ENCODE measurements around the gene SEC14L6.
"Not testable (repeated sequence)": the region's sequence is repeated elsewhere in the genome, so short reads cannot be mapped to it uniquely, and the experiment has no call there.

SEC14L6 gene

DNA sequence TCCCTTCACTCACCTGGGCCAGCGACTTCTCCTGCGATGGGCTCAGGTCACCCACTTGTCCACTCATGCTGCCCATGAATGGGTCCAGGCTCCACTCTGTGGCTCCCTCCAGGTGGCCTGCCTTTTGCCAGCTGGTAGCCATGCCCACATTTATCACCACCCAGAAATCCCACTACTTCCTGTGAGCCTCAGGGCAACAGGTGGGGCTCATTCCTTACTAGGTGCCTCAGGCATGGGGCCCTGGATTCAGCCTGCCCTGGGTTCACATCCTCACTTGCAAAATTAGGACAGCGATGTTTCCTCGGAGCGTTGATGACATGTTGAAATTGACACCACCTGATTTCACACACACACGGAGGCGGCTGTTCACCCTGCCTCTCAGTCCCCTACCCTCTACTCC is at the start of gene SEC14L6:
SEC14L6 (minus strand) TSS at position 126 of the 400 bp plus-strand sequence; CDS start at position 67, 59 bp downstream.
- DNase-seq = no peak

DNA sequence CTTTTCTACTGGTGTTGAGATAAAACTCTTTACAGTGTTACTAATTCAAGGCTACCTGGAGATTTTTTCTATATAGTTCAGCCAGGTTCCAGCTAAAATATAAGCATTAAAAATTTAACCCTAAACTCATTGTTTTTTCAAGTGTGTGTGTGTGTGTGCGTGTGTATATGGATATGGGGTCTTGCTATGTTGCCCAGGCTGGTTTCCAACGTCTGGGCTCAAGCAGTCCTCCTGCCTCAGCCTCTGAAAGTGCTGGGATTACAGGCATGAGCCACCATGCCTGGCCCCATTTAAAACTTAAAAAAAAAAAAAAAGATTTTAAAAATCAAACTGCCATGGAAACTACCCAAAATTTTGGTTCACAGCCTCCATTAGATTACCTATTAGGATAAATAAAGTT is 49.7 kb upstream of the SEC14L6 start:
- no peak for DNase-seq

DNA sequence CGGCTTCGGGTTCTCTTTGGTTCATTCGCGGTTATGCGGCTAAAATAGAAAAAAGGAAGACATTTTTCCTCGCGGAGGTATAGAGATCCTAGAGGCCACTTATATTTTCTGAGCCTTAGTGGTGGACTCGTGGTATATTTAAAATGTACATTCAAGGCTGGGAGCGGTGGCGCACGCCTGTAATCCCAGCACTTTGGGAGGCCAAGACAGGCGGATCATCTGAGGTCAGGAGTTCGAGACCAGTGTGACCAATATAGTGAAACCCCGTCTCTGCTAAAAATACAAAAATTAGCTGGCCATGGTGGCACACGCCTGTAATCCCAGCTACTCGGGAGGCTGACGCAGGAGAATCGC is 45.8 kb upstream of the SEC14L6 start:
- DNase-seq = not testable (repeated sequence)

DNA sequence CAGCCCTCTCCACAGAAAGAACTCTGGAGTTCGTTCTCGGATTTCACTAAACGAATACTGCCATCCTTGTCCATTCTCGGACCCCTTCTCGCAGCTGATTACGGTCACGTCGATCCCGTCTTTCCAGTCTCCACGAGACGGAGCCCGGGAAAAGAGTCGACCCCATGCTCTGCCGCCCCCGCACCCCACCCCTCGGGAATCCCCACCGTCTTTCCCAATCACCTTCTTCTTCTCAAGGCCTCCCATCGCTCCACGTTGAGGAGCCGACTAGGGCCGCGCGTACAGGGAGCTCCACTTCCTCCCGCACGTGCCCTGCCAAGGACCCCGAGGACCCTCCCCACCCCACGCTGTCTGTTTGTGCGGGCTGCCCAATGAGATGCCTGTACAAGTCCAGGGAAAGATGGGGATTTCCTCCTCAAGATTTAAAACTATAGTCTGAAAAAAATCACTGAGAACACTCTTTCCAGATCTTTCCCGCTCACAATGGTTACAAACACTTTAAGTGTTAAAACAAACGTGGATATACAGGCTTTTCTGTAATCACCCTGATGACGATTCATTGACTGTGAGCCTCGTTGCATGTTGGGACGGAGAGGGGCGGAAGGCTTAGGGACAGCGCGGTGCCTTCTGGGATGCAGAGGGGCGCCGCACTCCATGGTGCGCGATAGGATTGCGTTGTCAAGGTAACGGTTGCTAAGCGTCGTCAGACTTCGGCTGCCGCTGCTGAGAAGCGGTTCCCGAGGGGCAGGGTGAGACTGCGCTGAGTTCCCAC is 45.2 kb upstream of the SEC14L6 start, which contains the start of gene PES1:
PES1 (minus strand) TSS at position 323 of the 772 bp plus-strand sequence; CDS start at position 246, 77 bp downstream.
- DNase-seq = peak; percentile 98

DNA sequence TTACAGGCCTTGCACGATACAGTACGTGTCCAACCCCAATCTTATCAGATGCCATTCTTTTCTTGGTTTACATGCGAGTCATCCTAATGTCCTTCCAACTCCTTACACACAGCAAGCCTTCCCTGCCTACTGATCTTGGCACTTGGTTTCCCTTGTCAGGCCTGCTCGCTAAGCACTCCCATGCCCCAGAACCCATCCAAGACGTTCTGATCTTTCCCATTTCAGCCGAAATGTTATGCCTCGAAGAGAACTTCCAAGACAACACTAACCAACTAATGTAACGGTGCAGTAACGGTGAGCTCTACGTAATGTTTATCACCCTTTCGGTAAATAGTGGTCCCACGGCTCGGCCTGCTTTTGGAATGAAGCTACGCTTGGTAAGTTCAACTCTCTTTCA is 44.6 kb upstream of the SEC14L6 start:
- DNase-seq = no peak

DNA sequence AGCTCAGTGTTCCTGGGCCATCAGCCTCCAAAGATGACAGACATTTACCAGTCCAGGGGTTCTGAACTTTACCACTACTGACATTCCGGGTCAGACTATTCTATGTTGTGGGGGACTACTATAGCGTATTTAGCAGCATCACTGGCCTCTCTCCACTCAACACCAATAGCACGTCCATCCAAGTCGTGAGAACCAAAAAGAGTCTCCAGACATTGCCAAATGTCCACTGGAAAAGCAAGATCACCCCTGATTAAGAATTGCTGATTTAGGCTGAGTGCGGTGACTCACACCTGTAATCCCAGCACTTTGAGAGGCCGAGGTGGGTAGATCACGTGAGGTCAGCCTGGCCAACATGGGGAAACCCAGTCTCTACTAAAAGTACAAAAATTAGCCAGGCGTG is 39.9 kb upstream of the SEC14L6 start:
- no peak for DNase-seq

DNA sequence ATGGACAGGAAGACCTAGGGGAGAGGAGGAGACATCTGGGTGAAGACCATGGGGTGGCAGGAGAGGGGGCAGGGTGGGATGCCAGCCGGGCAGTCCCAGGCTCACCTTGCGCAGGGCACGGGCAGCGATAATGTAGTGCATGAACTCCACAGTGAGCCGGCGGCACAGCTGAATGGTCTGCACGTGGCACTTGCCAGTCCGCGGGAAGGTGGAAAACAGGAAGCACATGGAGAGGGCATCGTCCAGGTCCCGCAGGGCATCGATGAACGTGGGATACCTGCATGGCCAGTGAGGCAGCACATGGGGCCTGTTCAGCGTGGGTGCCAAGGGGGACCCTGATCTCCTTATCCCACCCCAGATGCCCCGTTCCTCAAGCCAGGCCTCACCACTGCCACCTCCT is 37.9 kb upstream of the SEC14L6 start:
- DNase-seq = no peak

DNA sequence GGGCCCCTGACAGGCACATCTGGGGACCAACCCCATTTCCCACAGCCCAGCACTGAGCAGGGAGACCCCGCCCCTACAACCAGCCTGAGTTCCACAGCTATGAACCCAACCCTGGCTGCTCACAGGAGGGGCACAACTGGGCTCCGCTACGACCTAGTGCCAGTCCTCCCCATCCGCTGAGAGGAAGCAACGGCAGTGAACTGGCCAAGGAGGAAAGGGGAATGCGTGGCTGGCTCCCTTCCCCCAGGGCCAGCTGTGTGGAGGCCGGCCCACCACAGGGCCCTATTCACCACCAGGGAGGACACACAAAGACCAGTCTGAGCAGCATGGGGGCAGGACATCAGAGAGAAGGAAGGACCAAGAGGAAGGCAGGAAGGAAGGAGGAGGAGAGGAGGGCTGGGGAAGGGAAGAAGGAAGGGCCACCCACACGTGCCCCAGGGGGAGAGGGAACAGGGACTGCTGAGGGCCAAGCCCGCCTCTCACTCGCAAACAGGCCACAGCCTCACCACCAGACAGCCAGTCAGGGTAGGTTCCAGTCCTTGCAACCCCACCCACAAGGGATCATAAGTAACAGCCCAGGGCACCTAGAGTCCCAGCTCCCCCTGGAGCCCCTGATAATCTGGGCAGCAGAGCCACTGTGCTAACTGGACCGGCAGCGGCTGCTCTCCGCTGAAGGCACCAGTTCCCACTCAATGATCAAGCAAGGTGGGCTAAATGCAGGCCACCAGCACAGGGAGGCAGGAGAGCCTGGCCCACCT is 36.4 kb upstream of the SEC14L6 start:
- DNase-seq = no peak

DNA sequence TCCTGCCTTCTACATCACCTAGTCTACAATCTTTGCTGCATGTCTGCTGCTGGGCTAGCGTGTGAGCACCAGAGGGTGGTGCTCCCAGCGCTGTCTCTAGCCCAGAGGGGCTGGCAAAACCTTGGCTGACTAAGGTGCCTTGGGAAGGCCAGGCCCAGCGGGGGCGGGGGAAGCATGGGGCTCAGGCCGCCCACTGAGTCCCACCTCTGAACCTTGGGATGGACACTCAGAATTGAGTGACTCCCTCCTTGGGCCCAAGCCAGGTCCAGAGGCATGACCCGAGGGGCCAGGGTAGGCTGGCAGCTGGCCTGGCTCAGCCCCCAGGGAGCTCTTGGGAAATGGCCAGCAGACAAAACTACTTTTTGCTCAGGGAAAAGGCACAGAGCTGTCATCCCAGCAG is 35.5 kb upstream of the SEC14L6 start:
- DNase-seq = no peak

DNA sequence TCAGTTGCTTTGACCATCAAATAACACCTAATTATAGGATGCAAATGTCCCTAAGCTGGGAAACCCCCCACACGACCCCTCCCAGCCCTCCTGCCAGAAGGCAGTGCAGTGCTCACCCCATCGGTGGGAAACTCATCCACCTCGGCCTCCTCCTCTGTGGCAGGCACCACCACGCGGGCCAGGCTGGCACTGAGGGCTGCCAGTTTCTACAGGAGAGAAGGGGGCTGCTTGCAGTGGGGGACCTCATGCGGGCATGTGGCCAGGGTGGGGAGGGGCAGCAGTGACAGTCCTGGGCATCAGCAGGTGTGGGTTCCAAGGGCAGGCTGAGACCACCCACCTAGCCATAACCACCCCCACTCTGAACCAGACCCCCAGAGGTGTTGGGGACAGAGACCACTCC is 34.4 kb upstream of the SEC14L6 start:
- DNase-seq = no peak

DNA sequence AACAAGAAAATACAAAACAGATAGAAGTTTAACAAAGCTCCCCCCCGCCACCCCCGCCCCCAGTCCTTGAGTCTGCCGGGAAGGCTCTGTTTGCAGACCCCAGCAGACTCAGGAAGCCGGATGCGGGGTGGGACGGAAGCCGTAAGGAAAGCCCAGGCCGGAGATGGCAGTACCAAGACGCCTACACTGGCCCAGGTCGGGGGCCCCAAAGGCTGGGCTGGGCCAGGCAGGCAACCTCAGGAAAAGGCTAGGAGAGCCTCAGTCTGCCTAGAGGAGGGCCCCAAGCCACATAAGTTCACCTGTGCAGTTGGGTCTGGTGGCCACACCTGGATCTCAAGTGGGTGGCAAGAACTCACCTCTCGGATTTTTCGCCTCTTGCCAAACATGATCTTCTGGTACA is 31.9 kb upstream of the SEC14L6 start:
- no peak for DNase-seq

DNA sequence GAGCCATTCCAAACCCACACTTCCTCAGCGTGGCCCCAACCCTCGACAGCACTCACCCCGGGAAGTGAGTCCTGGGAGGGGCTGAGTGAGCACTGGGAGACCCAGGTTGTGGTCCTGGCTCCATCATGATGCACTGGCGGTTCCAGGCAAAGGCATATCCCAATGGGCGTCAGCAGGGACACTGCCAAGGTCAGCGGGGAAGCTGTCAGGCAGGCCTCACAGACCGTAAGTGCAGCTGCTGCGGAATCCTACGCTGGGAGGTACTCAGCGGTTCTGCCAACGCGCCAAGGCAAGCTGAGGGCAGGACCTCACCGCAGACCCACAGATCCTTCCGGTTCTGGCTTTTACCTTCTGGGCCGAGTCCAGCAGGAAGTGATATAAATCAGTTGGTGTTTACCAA is 29.3 kb upstream of the SEC14L6 start:
- no peak for DNase-seq

DNA sequence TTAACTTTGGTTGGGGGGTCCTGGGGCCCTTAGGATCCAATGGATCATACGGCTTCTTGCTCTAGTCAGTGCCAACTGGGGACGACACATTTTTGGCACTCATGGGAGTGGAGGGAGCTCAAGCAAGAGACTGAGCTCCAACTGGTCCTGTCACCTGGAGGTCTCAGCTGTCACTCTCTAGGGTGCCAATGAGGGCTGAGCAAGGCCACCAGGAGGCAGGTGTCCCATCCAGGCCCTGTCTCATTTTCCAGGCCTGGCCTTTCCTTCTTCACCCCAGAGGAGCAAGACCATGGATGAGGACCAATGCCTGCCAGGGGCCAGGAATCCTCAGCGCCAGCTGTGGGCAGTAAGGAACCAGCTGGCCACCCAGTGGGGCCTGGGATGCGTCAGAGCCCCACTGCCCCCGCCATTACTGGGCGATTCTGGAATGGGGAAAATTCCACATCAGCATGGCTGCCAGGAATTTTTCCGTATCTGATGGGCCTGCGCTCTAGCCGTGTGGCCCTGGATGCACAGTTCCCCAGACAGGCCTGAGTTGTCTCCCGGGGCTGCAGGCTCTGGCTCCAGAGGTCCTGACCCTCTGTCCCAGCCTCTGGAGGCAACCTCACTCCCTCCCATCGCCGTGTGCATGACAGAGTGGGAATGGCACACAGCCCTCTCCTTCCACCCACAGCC is 28.6 kb upstream of the SEC14L6 start:
- no peak for DNase-seq

DNA sequence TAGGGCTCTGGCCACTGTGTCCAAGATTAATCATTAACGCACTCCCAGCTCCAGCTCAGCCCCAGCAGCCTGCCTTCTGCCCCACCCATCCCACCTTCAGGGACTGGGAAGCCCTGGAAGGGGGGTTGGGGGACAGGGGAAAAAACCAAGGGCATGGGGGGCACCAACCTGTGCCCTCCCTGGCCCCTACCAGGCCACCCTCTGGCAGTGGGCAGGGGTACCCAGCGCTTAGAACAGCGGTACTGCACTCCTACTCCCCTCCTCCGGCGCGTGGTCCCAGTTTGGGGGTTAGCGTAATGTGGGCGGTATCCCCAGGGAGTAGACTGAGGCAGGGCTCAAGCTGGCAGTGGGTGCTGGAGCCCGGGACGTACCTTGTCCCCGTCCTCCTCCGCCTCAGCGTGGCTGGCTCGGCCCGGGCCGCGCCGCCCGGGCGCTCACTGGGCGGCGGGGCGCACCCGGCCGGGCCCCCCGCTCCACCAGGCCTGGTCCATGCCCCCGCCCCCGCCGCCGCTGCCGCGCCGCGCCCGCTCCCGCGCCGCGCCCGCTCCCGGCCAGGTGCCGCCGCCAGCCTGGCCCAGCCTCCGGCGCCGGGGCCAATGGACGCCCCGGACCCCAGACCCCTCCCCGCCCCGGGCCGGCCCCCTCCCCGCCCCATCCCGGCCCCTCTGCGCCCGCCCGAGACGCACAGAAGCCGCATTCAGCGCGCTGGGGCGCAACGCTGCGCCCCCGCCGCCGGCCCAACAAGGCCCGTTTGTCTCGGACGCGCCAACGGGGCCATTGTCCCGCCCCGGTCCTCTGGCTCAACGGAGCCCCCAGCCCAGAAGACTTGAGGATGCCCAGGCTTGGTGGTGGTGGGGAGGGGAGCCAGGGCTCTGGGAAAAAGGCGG is 27.8 kb upstream of the SEC14L6 start, which contains the start of gene GAL3ST1:
GAL3ST1 (minus strand) TSS at position 571 of the 887 bp plus-strand sequence. CDS start 17,273 bp downstream, outside the sequence.
- no peak for DNase-seq

DNA sequence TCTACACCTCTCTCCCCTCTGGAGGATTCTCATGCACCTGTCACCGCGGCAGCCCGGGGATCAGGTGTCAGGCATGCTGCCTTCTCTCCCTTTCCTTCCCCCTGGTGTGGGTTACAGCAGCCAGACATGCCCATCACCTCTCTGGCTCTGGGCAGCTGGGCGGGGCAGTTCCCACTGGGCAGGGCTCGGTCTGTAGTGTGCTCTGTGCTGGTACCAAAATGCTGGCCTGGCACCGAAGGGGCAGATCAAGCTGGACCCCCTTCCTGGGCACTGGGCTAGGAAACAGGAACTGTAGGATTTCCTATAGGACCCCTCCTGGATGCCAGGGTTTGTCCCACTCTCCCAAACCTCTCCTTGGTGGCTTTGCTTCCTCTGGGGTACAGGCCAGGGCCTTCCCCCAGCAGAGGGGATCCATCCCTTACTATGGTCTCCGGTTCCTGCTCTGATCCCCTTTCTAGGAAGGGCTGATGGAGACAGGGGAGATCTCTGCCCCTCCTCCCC is 27.1 kb upstream of the SEC14L6 start:
- DNase-seq = no peak

DNA sequence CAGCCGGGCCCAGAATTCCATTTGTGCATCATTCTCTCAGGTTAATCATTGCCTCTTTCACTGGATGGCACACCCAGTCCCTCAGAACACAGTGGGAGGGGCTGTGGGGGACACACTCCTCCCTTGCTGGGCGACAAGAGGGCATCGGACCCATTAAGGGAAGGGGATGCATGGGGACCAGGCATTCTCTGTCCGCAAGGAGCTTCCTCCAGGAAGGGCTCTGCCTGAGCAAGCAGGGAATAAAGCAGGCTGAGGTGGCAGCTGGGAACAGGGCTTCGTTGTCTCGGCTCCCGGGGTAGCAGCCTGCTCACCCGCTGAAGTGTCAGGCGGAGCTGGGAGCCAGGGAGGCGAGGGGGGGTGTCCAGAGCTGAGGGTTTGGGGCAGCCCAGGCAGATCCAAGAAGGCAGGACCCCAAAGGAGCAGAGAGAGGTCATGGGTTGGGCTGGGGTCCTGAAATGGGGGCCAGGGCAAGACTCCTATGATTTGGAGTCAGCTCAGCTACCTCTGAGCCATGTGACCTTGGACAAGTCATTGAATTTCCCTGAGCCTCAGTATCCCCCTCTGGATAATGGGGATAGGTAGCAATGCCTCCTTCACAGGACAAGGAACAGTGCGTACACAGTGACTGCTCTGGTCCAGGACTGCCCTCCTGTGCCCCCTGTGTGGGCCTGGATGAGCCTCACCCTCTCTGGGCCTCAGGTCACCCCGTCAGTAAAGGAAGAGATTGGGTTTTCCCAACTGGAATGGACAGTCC is 26.5 kb upstream of the SEC14L6 start:
- DNase-seq = no peak

DNA sequence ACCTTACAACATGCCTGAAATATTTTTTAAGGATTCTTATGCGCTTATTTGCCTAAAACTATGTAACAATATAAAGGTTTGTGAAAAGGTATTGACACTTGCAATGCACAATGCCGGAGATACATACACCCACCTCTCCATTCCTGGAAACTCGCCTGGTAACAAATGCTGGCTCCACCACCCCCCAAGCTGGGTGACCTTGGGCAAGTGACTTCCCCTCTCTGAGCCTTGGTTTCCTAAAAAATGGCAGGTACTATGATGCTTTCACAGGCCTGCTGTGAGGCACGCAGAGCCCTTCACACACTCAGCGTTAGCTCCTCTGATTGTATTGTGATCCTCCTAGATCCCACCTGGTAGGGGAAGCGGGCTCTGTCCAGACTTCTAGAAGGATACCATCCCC is 25.7 kb upstream of the SEC14L6 start:
- DNase-seq = no peak

DNA sequence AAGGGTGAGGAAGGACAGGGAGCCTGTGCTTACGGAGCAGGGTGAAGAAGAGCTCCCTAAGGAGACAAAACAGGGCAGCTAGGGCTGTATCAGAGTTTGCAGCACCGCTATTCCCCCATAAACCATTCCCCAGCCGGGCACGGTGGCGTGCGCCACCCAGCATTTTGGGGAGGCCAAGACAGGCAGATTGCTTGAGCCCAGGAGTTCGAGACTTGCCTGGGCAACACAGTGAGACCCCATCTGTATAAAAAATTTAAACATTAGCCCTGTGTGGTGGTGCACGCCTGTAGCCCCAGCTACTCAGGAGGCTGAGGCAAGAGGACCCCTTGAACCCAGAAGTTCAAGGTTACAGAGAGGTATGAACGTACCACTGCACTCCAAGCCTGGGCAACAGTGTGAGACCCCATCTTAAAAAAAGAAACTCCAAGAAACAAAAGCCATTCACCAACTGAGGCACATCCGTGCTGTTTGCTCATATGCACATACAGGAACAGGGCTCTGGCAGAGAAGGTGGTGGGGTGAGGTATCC is 23.2 kb upstream of the SEC14L6 start:
- no peak for DNase-seq

DNA sequence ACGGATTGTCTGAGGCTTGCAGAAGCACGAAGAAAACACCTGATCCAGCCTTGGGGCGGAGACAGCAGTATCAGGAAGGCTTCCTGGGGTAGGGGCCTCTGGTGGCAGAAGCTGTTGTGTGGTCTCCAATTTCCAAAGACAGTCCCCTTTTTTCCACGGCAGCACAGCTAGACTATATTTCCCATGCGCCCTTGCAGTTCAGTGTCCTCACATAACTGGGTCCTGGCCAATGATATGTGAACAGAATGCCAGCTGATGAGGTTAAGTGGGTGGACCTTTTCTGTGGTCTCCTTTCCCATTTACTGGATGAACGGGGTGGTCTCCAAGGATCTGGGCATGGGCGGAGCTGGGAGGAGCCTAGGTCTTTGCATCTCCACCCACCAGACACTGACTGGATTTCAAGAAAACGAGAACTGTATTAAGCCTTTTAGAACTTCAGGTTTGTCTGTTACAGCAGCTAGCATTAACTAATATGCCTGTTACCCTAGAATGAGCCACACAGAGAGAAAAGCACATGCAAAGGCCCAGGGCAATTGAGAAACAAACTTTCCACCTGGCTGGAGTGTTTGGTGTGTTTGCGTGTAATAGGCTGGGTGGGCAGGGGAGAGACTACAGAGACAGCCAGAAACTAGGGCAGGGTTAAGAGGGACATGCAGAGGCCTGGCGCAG is 21.7 kb upstream of the SEC14L6 start:
- no peak for DNase-seq

DNA sequence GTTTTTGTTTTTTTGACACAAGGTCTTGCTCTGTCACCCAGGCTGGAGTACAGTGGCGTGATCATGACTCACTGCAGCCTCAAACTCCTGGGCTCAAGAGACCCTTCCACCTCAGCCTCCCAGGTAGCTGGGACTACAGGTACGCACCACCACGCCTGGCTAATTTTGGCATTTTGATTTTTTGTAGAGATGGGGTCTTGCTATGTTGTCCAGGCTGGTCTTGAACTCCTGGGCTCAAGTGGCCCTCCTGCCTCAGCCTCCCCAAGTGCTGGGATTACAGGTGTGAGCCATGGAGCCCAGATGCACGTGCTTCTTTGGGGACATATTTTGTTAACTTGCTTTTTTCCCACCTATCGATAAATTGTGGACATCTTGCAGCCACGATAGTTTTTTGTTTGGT is 20.7 kb upstream of the SEC14L6 start:
- DNase-seq = not testable (repeated sequence)

DNA sequence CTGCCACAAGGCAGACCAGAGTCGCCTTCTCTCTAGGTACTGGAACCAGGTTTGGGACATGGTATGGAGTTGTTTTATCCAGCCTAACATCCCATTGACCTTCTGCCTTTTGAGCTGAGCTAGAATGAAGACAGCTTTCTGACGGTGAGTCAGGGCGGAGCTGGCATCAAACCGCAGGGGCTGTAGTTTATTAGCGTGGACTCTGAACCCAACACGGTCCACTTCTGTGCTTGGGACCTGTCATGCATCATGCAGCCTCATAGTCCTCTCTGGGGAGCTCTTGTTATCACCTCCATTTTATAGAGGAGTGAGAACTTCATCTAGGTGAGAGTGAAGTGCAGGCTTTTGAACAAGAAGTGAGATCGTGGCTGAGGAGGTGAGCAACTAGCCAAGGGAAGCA is 19.6 kb upstream of the SEC14L6 start:
- DNase-seq = no peak
